ENCODE data around the gene GCK. TPM values are rescaled to one million over a fixed set of nuclear protein-coding genes. Genes with fewer than 3 reads are reported as not detected.

GCK gene
- polyA plus RNA-seq, 1 of the 3 experiments (the other 2 are of a cell fraction): 1.6 TPM

- Histone ChIP-seq H3K9ac (no peak overlapping the region), H3K36me3 (replicated peaks in 1 of 2; ENCODE audit: control insufficient read depth in 1 of 2, insufficient read depth in 2 of 2, low read length in 1 of 2) (peaks cover 42 to 64% of the 10 kb centered on the region in 2 experiments), H3K4me2 (no peak overlapping the region), H3K27ac (ENCODE audit: low read depth in 2 of 2, low read length in 1 of 2) (no peak overlapping the region), H3K79me2 (ENCODE audit: insufficient read depth) (peaks cover 6% of the 10 kb centered on the region), H3K9me3 (no peaks in the 10 kb centered on the region), H3F3A (replicated peaks; ENCODE audit: insufficient read depth) (peaks cover 10% of the 10 kb centered on the region), H3K4me1 (ENCODE audit: control insufficient read depth in 1 of 2, insufficient read depth in 2 of 2, low read depth in 1 of 2, low read length in 1 of 2) (peaks cover 0 to 21% of the 10 kb centered on the region in 2 experiments; a peak in 1 of 4 replicates), H3K9me2 (no peaks in the 10 kb centered on the region), H3K4me3 (ENCODE audit: low read depth in 2 of 2, low read length in 1 of 2) (no peak overlapping the region), H4K20me1 (ENCODE audit: insufficient read depth) (0 out of 2 replicates have a peak, but pooled peaks cover 9% of the 10 kb centered on the region), H2AFZ (ENCODE audit: low read depth) (no peak overlapping the region), H3K27me3 (ENCODE audit: insufficient read depth) (no peaks in the 10 kb centered on the region)
- CTCF ChIA-PET: interaction anchor here (0.9 to 4.0 kb wide), 7 partner anchors 9 to 353 kb away, joined by 3 to 32 read pairs (median 3); partner anchors contain the start of gene YKT6
- 87% methylated on average over 7 of the region's 7 CpGs for WGBS (ENCODE audit: low lambda C conversion rate)
- TF ChIP-seq SIN3A (IDR thresholded peaks at IDR 0.05; ENCODE audit: borderline replicate concordance, low read depth, low read length) (no peak), POLR2AphosphoS5 (IDR thresholded peaks at IDR 0.05; ENCODE audit: low read depth, low read length) (no peak), RAD21 (IDR thresholded peaks at IDR 0.05; ENCODE audit: low read length) (no peak), FOSL2 (IDR thresholded peaks at IDR 0.05; ENCODE audit: borderline replicate concordance, low read depth) (no peak), RXRA (IDR thresholded peaks at IDR 0.05; ENCODE audit: borderline replicate concordance, low read depth) (no peak), YY1 (IDR thresholded peaks at IDR 0.05; ENCODE audit: low read depth) (no peak), NRF1 (IDR thresholded peaks at IDR 0.05; ENCODE audit: low read depth, low read length) (no peak), IRF3 (IDR thresholded peaks at IDR 0.05; ENCODE audit: low read depth, low read length) (no peak), RCOR1 (IDR thresholded peaks at IDR 0.05; ENCODE audit: low read length) (no peak), CHD2 (IDR thresholded peaks at IDR 0.05; ENCODE audit: low read length, partially characterized antibody) (no peak), TEAD4 (IDR thresholded peaks at IDR 0.05; ENCODE audit: borderline replicate concordance, insufficient read depth) (no peak), ZBTB33 (IDR thresholded peaks at IDR 0.05; ENCODE audit: borderline replicate concordance, low read depth) (no peak), GABPA (IDR thresholded peaks at IDR 0.05; ENCODE audit: low read depth) (no peak)
- DNase-seq: no peak
- POLR2A ChIA-PET: interaction anchor here (1.0 to 1.8 kb wide), 2 partner anchors 12 to 24 kb away, joined by 3 to 4 read pairs; partner anchors contain the start of gene YKT6
These were observed 23.4 kb upstream of the GCK start for GRCh38 chr7:44212581-44213184.

- no peak for TF ChIP-seq YY1 (IDR thresholded peaks at IDR 0.05; ENCODE audit: low read depth)
- no peak for TF ChIP-seq JUND (IDR thresholded peaks at IDR 0.05)
- TF ChIP-seq USF1 (IDR thresholded peaks at IDR 0.05; ENCODE audit: borderline replicate concordance, low read depth): no peak
- no peak for TF ChIP-seq RCOR1 (IDR thresholded peaks at IDR 0.05; ENCODE audit: low read length)
- TF ChIP-seq REST (IDR thresholded peaks at IDR 0.05; ENCODE audit: low read depth, low read length): no peak
- TF ChIP-seq FOSL2 (IDR thresholded peaks at IDR 0.05; ENCODE audit: borderline replicate concordance, low read depth): no peak
- no peak overlapping the region for H3K4me3 ChIP-seq (ENCODE audit: low read depth in 2 of 2, low read length in 1 of 2)
- H3F3A ChIP-seq (replicated peaks; ENCODE audit: insufficient read depth): peaks cover 10% of the 10 kb centered on the region
- CTCF ChIA-PET: interaction anchor here (1.2 to 4.0 kb wide), 5 partner anchors 10 to 29 kb away, joined by 3 to 32 read pairs (median 6); partner anchors contain the start of gene YKT6
- no peaks in the 10 kb centered on the region for H3K9me3 ChIP-seq
- 0 out of 2 replicates have a peak, but pooled peaks cover 9% of the 10 kb centered on the region for H4K20me1 ChIP-seq (ENCODE audit: insufficient read depth)
- no peaks in the 10 kb centered on the region for H3K9me2 ChIP-seq
- H2AFZ ChIP-seq (ENCODE audit: low read depth): no peak overlapping the region
- 94% methylated on average over 6 of the region's 6 CpGs for WGBS (ENCODE audit: low lambda C conversion rate)
- H3K27me3 ChIP-seq (ENCODE audit: insufficient read depth): no peaks in the 10 kb centered on the region
- no peak for DNase-seq
- no peak overlapping the region for H3K9ac ChIP-seq
- H3K4me2 ChIP-seq: no peak overlapping the region
- no peak overlapping the region for H3K27ac ChIP-seq (ENCODE audit: low read depth in 2 of 2, low read length in 1 of 2)
- H3K4me1 ChIP-seq (ENCODE audit: control insufficient read depth in 1 of 2, insufficient read depth in 2 of 2, low read depth in 1 of 2, low read length in 1 of 2): peaks cover 0 to 16% of the 10 kb centered on the region in 2 experiments; a peak in 1 of 4 replicates
- POLR2A ChIA-PET: interaction anchor here (1.8 kb wide), 1 partner anchor 25 kb away, joined by 4 read pairs; no protein-coding TSS in a partner anchor
- peaks cover 10% of the 10 kb centered on the region for H3K79me2 ChIP-seq (ENCODE audit: insufficient read depth)
- H3K36me3 ChIP-seq (replicated peaks in 1 of 2; ENCODE audit: control insufficient read depth in 1 of 2, insufficient read depth in 2 of 2, low read length in 1 of 2): peaks cover 48 to 70% of the 10 kb centered on the region in 2 experiments
These were observed 22.8 kb upstream of the GCK start for GRCh38 chr7:44212018-44212417.

All from SK-N-SH (cell line).